NCI-H524 (cell line): Measurements from ENCODE around the gene SARS1.
A peak's percentile ranks its signal among the peaks of the same experiment; 100 is the strongest.

ENCODE experiments used
- DNase-seq, 2 experiments: peaks; one replicate each; lab custom pipeline; 2025; lab: John Stamatoyannopoulos, UW

The SARS1 gene

GRCh38 chr1:109228167-109228566 is 14.4 kb downstream of the SARS1 start:
- DNase-seq, result no peak

- no peak for DNase-seq
Measured at GRCh38 chr1:109229531-109230127, 15.9 kb downstream of the SARS1 start.

GRCh38 chr1:109231066-109231465 is 17.3 kb downstream of the SARS1 start:
- DNase-seq, result no peak

- DNase-seq, result no peak
Measured at GRCh38 chr1:109235137-109235536, 21.4 kb downstream of the SARS1 start.

DNA sequence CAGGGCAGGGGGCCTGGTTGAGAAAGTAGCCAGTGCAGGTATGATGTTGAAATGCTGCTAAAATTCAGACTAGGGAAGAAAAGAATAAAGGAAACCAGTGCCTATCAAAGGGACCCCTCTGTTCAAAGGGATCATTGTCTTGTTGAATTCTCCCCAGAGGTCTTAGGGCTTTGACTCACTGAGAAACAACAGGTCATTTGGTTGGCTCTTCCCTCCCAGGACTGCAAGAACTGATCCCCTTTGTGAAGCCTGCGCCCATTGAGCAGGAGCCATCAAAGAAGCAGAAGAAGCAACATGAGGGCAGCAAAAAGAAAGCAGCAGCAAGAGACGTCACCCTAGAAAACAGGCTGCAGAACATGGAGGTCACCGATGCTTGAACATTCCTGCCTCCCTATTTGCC is 23.8 kb downstream of the SARS1 start:
- DNase-seq, result no peak

GRCh38 chr1:109238382-109238781 is 24.7 kb downstream of the SARS1 start:
- DNase-seq, result no peak

- DNase-seq, result no peak
Measured at GRCh38 chr1:109239047-109239408, 25.3 kb downstream of the SARS1 start.

GRCh38 chr1:109239409-109240068 is 25.8 kb downstream of the SARS1 start:
- peak; percentile 45 to 56 for DNase-seq

- DNase-seq, result no peak
Measured at GRCh38 chr1:109240158-109241152, 26.7 kb downstream of the SARS1 start.

- peak in 1 of 2 experiments; percentile 48 for DNase-seq
Measured at GRCh38 chr1:109241344-109241743, 27.6 kb downstream of the SARS1 start.

DNA sequence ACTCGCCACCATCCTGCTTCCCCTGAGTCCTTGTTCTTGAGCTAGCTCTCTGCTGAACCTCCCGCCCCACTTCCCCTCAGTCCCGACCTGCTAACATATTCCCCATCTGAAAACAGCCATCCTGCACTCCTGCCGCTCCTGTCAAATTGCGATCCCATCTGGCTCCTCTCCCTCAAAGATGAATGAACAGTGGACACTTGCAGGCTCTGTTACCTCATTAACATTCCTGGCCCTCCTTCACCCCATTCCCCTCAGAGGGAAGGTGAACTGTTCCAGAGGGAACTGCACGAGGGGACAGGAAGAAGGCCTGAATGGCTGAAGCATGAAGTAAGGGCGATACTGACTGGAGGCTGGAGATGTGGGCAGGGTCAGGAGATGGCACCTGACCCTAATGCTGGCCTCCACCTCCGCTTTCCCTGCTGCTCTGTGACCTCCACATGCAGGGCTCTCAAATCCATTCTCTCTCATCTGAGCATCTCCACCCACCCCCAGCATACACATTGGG is 28.2 kb downstream of the SARS1 start:
- peak; percentile 75 to 85 for DNase-seq

- DNase-seq, result peak; percentile 62 to 80
Measured at GRCh38 chr1:109242387-109242786, 28.7 kb downstream of the SARS1 start.

- DNase-seq, result peak in 1 of 2 experiments; percentile 14
Measured at GRCh38 chr1:109243221-109243620, 29.5 kb downstream of the SARS1 start.

DNA sequence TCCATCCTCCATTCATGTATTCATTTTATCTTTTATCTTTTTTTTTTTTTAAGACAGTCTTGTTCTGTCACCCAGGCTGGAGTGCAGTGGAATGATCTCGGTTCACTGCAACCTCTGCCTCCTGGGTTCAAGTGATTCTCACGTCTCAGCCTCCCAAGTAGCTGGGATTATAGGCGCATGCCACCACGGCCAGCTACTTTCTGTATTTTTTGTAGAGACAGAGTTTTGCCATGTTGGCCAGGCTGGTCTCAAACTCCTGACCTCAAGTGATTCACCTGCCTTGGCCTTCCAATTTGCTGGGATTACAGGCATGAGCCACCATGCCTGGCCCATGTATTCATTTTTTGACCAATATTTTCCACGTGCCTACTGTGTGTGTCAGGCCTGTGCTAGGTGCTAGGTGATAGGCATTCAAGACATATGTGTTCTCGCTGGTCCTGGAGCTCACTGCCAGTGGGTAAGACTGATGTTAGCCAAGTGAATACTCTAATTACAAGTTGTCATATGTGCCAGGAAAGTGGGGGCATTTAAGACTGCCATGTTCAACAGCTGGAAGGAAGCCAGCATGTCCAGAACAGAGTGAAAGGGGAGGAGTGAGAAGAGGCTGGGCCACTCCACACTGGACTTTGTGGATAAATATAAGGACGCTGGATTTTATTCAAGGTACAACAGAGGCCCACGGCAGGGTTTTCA is 30.3 kb downstream of the SARS1 start:
- peak; percentile 30 to 48 for DNase-seq

- DNase-seq, result no peak
Measured at GRCh38 chr1:109246141-109246551, 32.4 kb downstream of the SARS1 start.

- DNase-seq, result no peak
Measured at GRCh38 chr1:109247401-109248365, 34.0 kb downstream of the SARS1 start.

DNA sequence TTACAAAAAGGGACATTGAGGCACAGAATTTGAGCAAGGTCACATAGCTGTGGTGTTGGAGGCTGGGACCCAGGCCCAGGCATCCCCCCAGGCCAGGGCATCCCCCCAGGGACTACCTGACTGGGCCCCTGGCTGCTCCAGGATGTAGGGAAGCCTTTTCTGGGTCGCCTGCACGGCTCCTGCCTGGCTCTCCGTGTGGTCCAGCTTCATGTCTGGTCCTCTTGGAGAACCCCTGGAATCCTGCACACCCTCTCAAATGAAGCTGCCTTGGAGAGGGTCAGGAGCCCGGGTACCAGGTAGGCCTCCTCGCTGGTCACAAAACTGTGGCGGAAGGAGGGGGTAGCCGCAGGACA is 34.7 kb downstream of the SARS1 start:
- no peak for DNase-seq

GRCh38 chr1:109248797-109249629 is 35.3 kb downstream of the SARS1 start, which contains the start of gene CELSR2:
Gene CELSR2, plus strand, starts transcription at chr1:109249539. Its CDS starts 541 bp downstream, at chr1:109250080.
- peak; percentile 32 to 71 for DNase-seq

- DNase-seq, result no peak
Measured at GRCh38 chr1:109249654-109250401, 36.1 kb downstream of the SARS1 start.
